Stomach smooth muscle (tissue), 2 donors: ENCODE results near the gene PKMYT1.

Experiments used
- H3K27ac ChIP-seq: one replicate; pipeline ENCODE4 v1.7.0; 2013; ENCODE audit warnings: mild to moderate bottlenecking, low read length, inconsistent platforms
- H3K27me3 ChIP-seq, 2 donors: one replicate each; pipeline ENCODE4 v1.7.0; 2013; ENCODE audit warnings: low read length in 2 of 2; ENCODE audit not compliant: insufficient read depth in 2 of 2, control insufficient read depth in 1 of 2
- H3K36me3 ChIP-seq, 2 donors: one replicate each; pipeline ENCODE4 v1.7.0; 2013; ENCODE audit warnings: low read length in 2 of 2; ENCODE audit not compliant: control insufficient read depth in 2 of 2, insufficient read depth in 2 of 2
- H3K4me1 ChIP-seq: one replicate; pipeline ENCODE4 v1.7.0; 2013; ENCODE audit warnings: low read length; ENCODE audit not compliant: control insufficient read depth, insufficient read depth
- H3K4me3 ChIP-seq, 2 donors: one replicate each; pipeline ENCODE4 v1.7.0; 2013; ENCODE audit warnings: low read length in 2 of 2
- H3K9ac ChIP-seq, 2 donors: one replicate each; pipeline ENCODE4 v1.7.0; 2013; ENCODE audit warnings: low read length in 2 of 2, mild to moderate bottlenecking in 1 of 2
- H3K9me3 ChIP-seq, 2 donors: one replicate each; pipeline ENCODE4 v1.7.0; 2013; ENCODE audit warnings: low read length in 2 of 2; ENCODE audit not compliant: control insufficient read depth in 2 of 2
- donor health status: healthy.
- donor health status: Pancreatic carcinoma.

PKMYT1 gene

GRCh38 chr16:2955779-2956578 lies 24.3 kb downstream of the PKMYT1 start:
- Histone ChIP-seq H3K4me3 (no peak overlapping the region), H3K9me3 (no peaks in the 10 kb centered on the region), H3K9ac (no peak overlapping the region), H3K27ac (no peak overlapping the region), H3K27me3 (peaks cover 23 to 27% of the 10 kb centered on the region in 2 donors), H3K4me1 (no peaks in the 10 kb centered on the region), H3K36me3 (no peaks in the 10 kb centered on the region)

- Histone ChIP-seq H3K4me3 (no peak overlapping the region), H3K4me1 (no peaks in the 10 kb centered on the region), H3K27ac (no peak overlapping the region), H3K27me3 (peaks cover 19 to 27% of the 10 kb centered on the region in 2 donors), H3K36me3 (no peaks in the 10 kb centered on the region), H3K9me3 (no peaks in the 10 kb centered on the region), H3K9ac (no peak overlapping the region)
These were observed 24.8 kb downstream of the PKMYT1 start for GRCh38 chr16:2955438-2955778.

GRCh38 chr16:2954656-2955381 lies 25.4 kb downstream of the PKMYT1 start:
- Histone ChIP-seq H3K9me3 (no peaks in the 10 kb centered on the region), H3K36me3 (no peaks in the 10 kb centered on the region), H3K27ac (no peak overlapping the region), H3K27me3 (peaks cover 19 to 27% of the 10 kb centered on the region in 2 donors), H3K4me1 (no peaks in the 10 kb centered on the region), H3K9ac (no peak overlapping the region), H3K4me3 (no peak overlapping the region)

GRCh38 chr16:2953706-2954627 lies 26.3 kb downstream of the PKMYT1 start:
- no peak overlapping the region for H3K9ac ChIP-seq
- peaks cover 19 to 24% of the 10 kb centered on the region in 2 donors for H3K27me3 ChIP-seq
- no peak overlapping the region for H3K27ac ChIP-seq
- peaks cover 0 to 4% of the 10 kb centered on the region in 2 donors for H3K36me3 ChIP-seq
- no peak overlapping the region for H3K4me3 ChIP-seq
- H3K4me1 ChIP-seq, result no peaks in the 10 kb centered on the region
- no peaks in the 10 kb centered on the region for H3K9me3 ChIP-seq

- no peak overlapping the region for H3K27ac ChIP-seq
- no peaks in the 10 kb centered on the region for H3K9me3 ChIP-seq
- H3K36me3 ChIP-seq, result peaks cover 0 to 6% of the 10 kb centered on the region in 2 donors
- no peak overlapping the region for H3K4me3 ChIP-seq
- no peak overlapping the region for H3K9ac ChIP-seq
- peaks cover 19 to 24% of the 10 kb centered on the region in 2 donors for H3K27me3 ChIP-seq
- no peaks in the 10 kb centered on the region for H3K4me1 ChIP-seq
These were observed 27.6 kb downstream of the PKMYT1 start for GRCh38 chr16:2952679-2953078.

- no peak overlapping the region for H3K4me3 ChIP-seq
- peaks cover 4 to 11% of the 10 kb centered on the region in 2 donors for H3K36me3 ChIP-seq
- no peaks in the 10 kb centered on the region for H3K4me1 ChIP-seq
- no peaks in the 10 kb centered on the region for H3K9me3 ChIP-seq
- peaks cover 6 to 8% of the 10 kb centered on the region in 2 donors for H3K27me3 ChIP-seq
- H3K27ac ChIP-seq, result no peak overlapping the region
- no peak overlapping the region for H3K9ac ChIP-seq
These were observed 29.5 kb downstream of the PKMYT1 start for GRCh38 chr16:2950773-2951172.

GRCh38 chr16:2950353-2950724 lies 29.9 kb downstream of the PKMYT1 start:
- Histone ChIP-seq H3K4me1 (no peaks in the 10 kb centered on the region), H3K27ac (no peak overlapping the region), H3K27me3 (peaks cover 6% of the 10 kb centered on the region in 2 donors), H3K9me3 (no peaks in the 10 kb centered on the region), H3K36me3 (peaks cover 4 to 11% of the 10 kb centered on the region in 2 donors), H3K9ac (no peak overlapping the region), H3K4me3 (no peak overlapping the region)

- H3K27ac ChIP-seq, result no peak overlapping the region
- peaks cover 4 to 11% of the 10 kb centered on the region in 2 donors for H3K36me3 ChIP-seq
- H3K9ac ChIP-seq, result no peak overlapping the region
- H3K27me3 ChIP-seq, result peaks cover 3 to 6% of the 10 kb centered on the region in 2 donors
- no peak overlapping the region for H3K4me3 ChIP-seq
- no peaks in the 10 kb centered on the region for H3K4me1 ChIP-seq
- H3K9me3 ChIP-seq, result no peaks in the 10 kb centered on the region
These were observed 30.4 kb downstream of the PKMYT1 start for GRCh38 chr16:2949705-2950352.

GRCh38 chr16:2948807-2949704 lies 31.2 kb downstream of the PKMYT1 start:
- Histone ChIP-seq H3K36me3 (peaks cover 4 to 11% of the 10 kb centered on the region in 2 donors), H3K4me1 (no peaks in the 10 kb centered on the region), H3K9me3 (no peaks in the 10 kb centered on the region), H3K27me3 (peaks cover 0 to 2% of the 10 kb centered on the region in 2 donors), H3K4me3 (no peak overlapping the region), H3K9ac (no peak overlapping the region), H3K27ac (no peak overlapping the region)
